CD4-positive, alpha-beta T cell treated with Interleukin-6 for 4 hours (primary cell): ENCODE data around the gene GPATCH3.
A peak's percentile ranks its signal among the peaks of the same experiment; 100 is the strongest.
"Not testable (repeated sequence)": the region's sequence is repeated elsewhere in the genome, so short reads cannot be mapped to it uniquely, and the experiment has no call there.

Experiments
- DNase-seq: peaks from one replicate; pipeline ENCODE4 v3.0.0-alpha.2; 2020; ENCODE audit warnings: mixed read lengths

The GPATCH3 gene

GRCh38 chr1:26862781-26863684, 37.2 kb downstream of the GPATCH3 start, which contains the start of gene SFN:
TSS of gene SFN (plus strand) at chr1:26863149. CDS start at chr1:26863213, 64 bp downstream.
- peak; percentile 71 for DNase-seq

- no peak for DNase-seq
These were observed 38.3 kb downstream of the GPATCH3 start for GRCh38 chr1:26861889-26862378.

- no peak for DNase-seq
These were observed 39.0 kb downstream of the GPATCH3 start for GRCh38 chr1:26861286-26861701.

GRCh38 chr1:26858891-26859640, 41.2 kb downstream of the GPATCH3 start:
- no peak for DNase-seq

GRCh38 chr1:26858160-26858559, 42.1 kb downstream of the GPATCH3 start:
- DNase-seq: no peak

- no peak for DNase-seq
These were observed 42.7 kb downstream of the GPATCH3 start for GRCh38 chr1:26857473-26858060.

GRCh38 chr1:26856604-26857469, 43.4 kb downstream of the GPATCH3 start:
- DNase-seq: no peak

GRCh38 chr1:26856181-26856580, 44.1 kb downstream of the GPATCH3 start:
- DNase-seq: no peak

- DNase-seq: no peak
These were observed 44.6 kb downstream of the GPATCH3 start for GRCh38 chr1:26855636-26856035.

GRCh38 chr1:26854906-26855305, 45.4 kb downstream of the GPATCH3 start:
- no peak for DNase-seq

GRCh38 chr1:26853600-26853999, 46.7 kb downstream of the GPATCH3 start:
- DNase-seq: no peak

GRCh38 chr1:26853156-26853555, 47.1 kb downstream of the GPATCH3 start:
- peak; percentile 89 for DNase-seq

GRCh38 chr1:26852701-26853100, 47.6 kb downstream of the GPATCH3 start:
- no peak for DNase-seq

GRCh38 chr1:26851106-26851684, 49.1 kb downstream of the GPATCH3 start:
- DNase-seq: no peak

- DNase-seq: no peak
These were observed 51.1 kb downstream of the GPATCH3 start for GRCh38 chr1:26848941-26849774.

GRCh38 chr1:26848499-26848898, 51.8 kb downstream of the GPATCH3 start:
- no peak for DNase-seq

- DNase-seq: not testable (repeated sequence)
These were observed 52.4 kb downstream of the GPATCH3 start for GRCh38 chr1:26847826-26848225.

- DNase-seq: no peak
These were observed 55.7 kb downstream of the GPATCH3 start for GRCh38 chr1:26844424-26845196.
